B cell (primary cell): ENCODE data around the gene EHD1. TPM values are rescaled to one million over a fixed set of nuclear protein-coding genes. Genes with fewer than 3 reads are reported as not detected.

ENCODE experiments used
- ATAC-seq: fragments of 200-7000 bp; cut with Tn5 transposase; one replicate; pipeline ENCODE4 v1.10.0; 2021; ENCODE audit warnings: low read depth, mild to moderate bottlenecking, moderate number of reproducible peaks, moderate library complexity
- CTCF ChIA-PET: fragments of 350-600 bp; sonication (Branson Sonifier 250); formaldehyde crosslinking; loops from one replicate; lab custom pipeline; 2021; ENCODE audit warnings: antibody characterized with exemption, inconsistent platforms; lab: Charles Lee
- POLR2A ChIA-PET: fragments of 350-600 bp; sonication (Branson Sonifier 250); formaldehyde crosslinking; loops from one replicate; lab custom pipeline; 2021; ENCODE audit warnings: antibody characterized with exemption; lab: Charles Lee
- DNase-seq: peaks from one replicate; pipeline ENCODE4 v3.0.0; 2013
- H2AFZ ChIP-seq: 2 replicates; pipeline ENCODE4 v1.6.1; 2012; ENCODE audit warnings: mild to moderate bottlenecking, low read depth, low read length; ENCODE audit not compliant: insufficient read depth, poor library complexity, severe bottlenecking
- H3K27ac ChIP-seq, 2 donors: 1 replicate in 1 of 2; 2 replicates in 1 of 2; pipeline ENCODE4 v1.5.1; 2012 to 2013; ENCODE audit warnings: low read length in 2 of 2, mild to moderate bottlenecking in 2 of 2, moderate library complexity in 1 of 2
- H3K27me3 ChIP-seq, 4 experiments: fragments of 200-600 bp in 1 of 4; sonication (generic) in 1 of 4; replicated peaks in 1 of 4; 1 replicate in 2 of 4; 2 replicates in 2 of 4; pipeline versions ENCODE4 v1.6.1 to v1.7.0; 2013 to 2016; ENCODE audit warnings: low read length in 3 of 4, mild to moderate bottlenecking in 2 of 4, mixed read lengths in 1 of 4, moderate library complexity in 1 of 4; ENCODE audit not compliant: insufficient read depth in 4 of 4, control insufficient read depth in 3 of 4; ENCODE audit errors: control extremely low read depth in 1 of 4
- H3K36me3 ChIP-seq, 2 experiments: replicated peaks in 1 of 2; 1 replicate in 1 of 2; 2 replicates in 1 of 2; pipeline versions ENCODE4 v1.6.1 to v1.7.1; 2013; ENCODE audit warnings: low read length in 1 of 2; ENCODE audit not compliant: insufficient read depth in 2 of 2, control insufficient read depth in 1 of 2; ENCODE audit errors: control extremely low read depth in 1 of 2, extremely low read depth in 1 of 2
- H3K4me1 ChIP-seq, 2 donors: fragments of 200-600 bp in 1 of 2; sonication (generic) in 1 of 2; 1 replicate in 1 of 2; 2 replicates in 1 of 2; pipeline versions ENCODE4 v1.5.1 to v1.6.1; 2013 to 2017; ENCODE audit warnings: low read length in 2 of 2; ENCODE audit not compliant: control insufficient read depth in 2 of 2, insufficient read depth in 2 of 2
- H3K4me2 ChIP-seq: replicated peaks from 2 replicates; pipeline ENCODE3; 2012; ENCODE audit warnings: mild to moderate bottlenecking, low read depth, low read length; ENCODE audit not compliant: poor library complexity, severe bottlenecking
- H3K4me3 ChIP-seq, 5 experiments: fragments of 200-600 bp in 1 of 5; sonication (generic) in 1 of 5; 1 replicate in 3 of 5; 2 replicates in 2 of 5; pipeline versions ENCODE4 v1.5.1 to v1.7.0; 2011 to 2016; ENCODE audit warnings: low read length in 4 of 5, mild to moderate bottlenecking in 4 of 5, low read depth in 2 of 5, control low read depth in 1 of 5, moderate library complexity in 1 of 5; ENCODE audit not compliant: insufficient read depth in 1 of 5; ENCODE audit errors: control extremely low read depth in 1 of 5, extremely low read depth in 1 of 5
- H3K79me2 ChIP-seq: fragments of 200-600 bp; sonication (generic); one replicate; pipeline ENCODE4 v1.6.0; 2016; ENCODE audit warnings: low read length; ENCODE audit not compliant: control insufficient read depth, insufficient read depth
- H3K9ac ChIP-seq: fragments of 200-600 bp; sonication (generic); 2 replicates; pipeline ENCODE4 v1.6.1; 2017; ENCODE audit warnings: mild to moderate bottlenecking, low read length, moderate library complexity
- H3K9me3 ChIP-seq, 3 donors: one replicate each; pipeline versions ENCODE4 v1.6.1 to v1.7.1; 2013; ENCODE audit warnings: low read length in 2 of 3; ENCODE audit not compliant: control insufficient read depth in 2 of 3, insufficient read depth in 1 of 3; ENCODE audit errors: control extremely low read depth in 1 of 3
- H4K20me1 ChIP-seq: 2 replicates; pipeline ENCODE4 v1.6.0; 2012; ENCODE audit warnings: mild to moderate bottlenecking, low read length; ENCODE audit not compliant: insufficient read depth, control insufficient read depth, poor library complexity, severe bottlenecking
- H3K27ac Mint-ChIP-seq: one replicate; pipeline ENCODE4 v1.8.0; 2021; ENCODE audit warnings: mixed read lengths
- H3K27me3 Mint-ChIP-seq: one replicate; pipeline ENCODE4 v1.8.0; 2021; ENCODE audit warnings: mixed read lengths
- H3K4me1 Mint-ChIP-seq: one replicate; pipeline ENCODE4 v1.8.0; 2021; ENCODE audit warnings: mixed read lengths
- H3K4me3 Mint-ChIP-seq: one replicate; pipeline ENCODE4 v1.8.0; 2021; ENCODE audit warnings: mixed read lengths
- H3K9me3 Mint-ChIP-seq: one replicate; pipeline ENCODE4 v1.8.0; 2022; ENCODE audit warnings: mixed read lengths; ENCODE audit not compliant: insufficient read depth
- EZH2 ChIP-seq: IDR thresholded peaks from 2 replicates; pipeline ENCODE4 v1.6.1; 2012; ENCODE audit warnings: borderline replicate concordance, low read depth, mild to moderate bottlenecking, moderate library complexity, low read length; ENCODE audit not compliant: insufficient read depth, poor library complexity, severe bottlenecking
- WGBS: methylation state at CpG from one replicate; pipeline ENCODE4 v1.1.5; 2013; ENCODE audit warnings: missing lambda C conversion rate; ENCODE audit not compliant: insufficient coverage; 5-methylcytosine and 5-hydroxymethylcytosine counted together
- intact Hi-C: fragments of 100-400 bp; cut with micrococcal nuclease; formaldehyde crosslinking; loops from one replicate; pipeline ENCODE4 v1.10.0; 2022
- polyA plus RNA-seq: library from polyadenylated mRNA; depleted of rRNA; stranded (reverse); fragments of >200 nt; gene quantifications from 2 replicates; pipeline ENCODE4 v1.2.3, GENCODE V29; 2012
- total RNA-seq, 2 donors: library from RNA; stranded (reverse); fragments of 120-200 nt in 1 of 2; gene quantifications; 1 replicate in 1 of 2; 2 replicates in 1 of 2; pipeline versions ENCODE4 v1.2.3 to v1.2.4, GENCODE V29; 2013 to 2022
- TF ChIP-seq, protein P1 (sequence below): fragments of 200-600 bp; IDR thresholded peaks from one replicate; pipeline ENCODE4 v1.8.0; 2022; ENCODE audit warnings: antibody characterized with exemption, mild to moderate bottlenecking

Gene EHD1
- total and polyA plus RNA-seq, 2 donors (not counting 1 experiment from before 2014, with no cell fraction given), result 208 to 280 TPM

DNA sequence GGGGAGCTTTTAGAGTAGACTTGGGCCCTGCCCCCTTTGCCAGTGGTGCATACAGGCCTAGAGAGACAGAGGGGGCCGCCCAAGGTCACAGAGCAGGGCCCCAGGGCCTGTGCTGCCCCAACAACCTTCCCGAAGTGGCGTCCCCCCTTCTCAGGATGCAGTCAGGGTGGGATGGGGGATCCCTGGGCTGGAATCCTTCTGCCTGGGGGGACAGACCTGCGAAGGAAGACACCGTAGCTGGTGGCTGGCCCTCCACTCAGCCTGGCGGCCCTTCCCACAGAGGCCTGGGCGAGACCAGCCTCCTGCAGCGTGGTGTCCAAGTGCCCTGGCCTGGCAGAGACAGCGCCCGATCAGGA is 14.4 kb upstream of the EHD1 start:
- intact Hi-C loops, result no loop called here

DNA sequence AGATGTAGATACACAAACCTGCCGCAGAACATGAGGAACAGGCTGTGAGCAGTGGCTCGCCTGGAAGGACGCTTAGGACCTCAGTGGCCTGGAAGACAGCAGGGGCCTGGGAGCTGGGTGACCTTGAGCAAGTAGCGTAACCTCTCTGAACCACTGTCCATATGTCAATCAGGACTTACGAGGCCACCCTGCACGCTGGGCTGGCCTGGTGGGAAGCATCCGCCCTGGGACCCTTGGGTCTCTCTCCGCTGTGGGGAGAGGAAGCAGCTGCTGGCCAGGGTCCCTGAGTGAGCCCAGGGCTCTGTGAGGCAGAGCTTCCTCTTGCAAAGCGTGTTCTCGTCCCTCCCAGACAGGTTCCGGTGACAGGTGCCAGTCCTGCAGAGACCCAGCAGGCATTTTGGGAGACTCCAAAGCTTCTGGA is 14.0 kb upstream of the EHD1 start:
- peaks cover 36 to 47% of the 10 kb centered on the region in 2 donors for H3K4me1 ChIP-seq
- CTCF ChIA-PET, result interaction anchor here (0.7 to 30.2 kb wide), 9 partner anchors 8 to 149 kb away, joined by 3 to 1254 read pairs (median 6); partner anchors contain the start of genes BATF2, CDC42BPG and RASGRP2
- intact Hi-C loops, result no loop called here
- no peaks in the 10 kb centered on the region for H3K9me3 Mint-ChIP-seq
- H3K79me2 ChIP-seq, result peaks cover 11% of the 10 kb centered on the region
- H3K27ac ChIP-seq, result peak overlapping the region; percentile 25 to 51
- H3K9ac ChIP-seq, result no peak overlapping the region
- H3K4me1 Mint-ChIP-seq, result peaks cover 30% of the 10 kb centered on the region
- H3K4me3 ChIP-seq, result no peak overlapping the region
- no peaks in the 10 kb centered on the region for H4K20me1 ChIP-seq
- H3K27me3 ChIP-seq, result no peaks in the 10 kb centered on the region
- TF ChIP-seq EZH2, result no peak
- TF ChIP-seq, protein P1, sequence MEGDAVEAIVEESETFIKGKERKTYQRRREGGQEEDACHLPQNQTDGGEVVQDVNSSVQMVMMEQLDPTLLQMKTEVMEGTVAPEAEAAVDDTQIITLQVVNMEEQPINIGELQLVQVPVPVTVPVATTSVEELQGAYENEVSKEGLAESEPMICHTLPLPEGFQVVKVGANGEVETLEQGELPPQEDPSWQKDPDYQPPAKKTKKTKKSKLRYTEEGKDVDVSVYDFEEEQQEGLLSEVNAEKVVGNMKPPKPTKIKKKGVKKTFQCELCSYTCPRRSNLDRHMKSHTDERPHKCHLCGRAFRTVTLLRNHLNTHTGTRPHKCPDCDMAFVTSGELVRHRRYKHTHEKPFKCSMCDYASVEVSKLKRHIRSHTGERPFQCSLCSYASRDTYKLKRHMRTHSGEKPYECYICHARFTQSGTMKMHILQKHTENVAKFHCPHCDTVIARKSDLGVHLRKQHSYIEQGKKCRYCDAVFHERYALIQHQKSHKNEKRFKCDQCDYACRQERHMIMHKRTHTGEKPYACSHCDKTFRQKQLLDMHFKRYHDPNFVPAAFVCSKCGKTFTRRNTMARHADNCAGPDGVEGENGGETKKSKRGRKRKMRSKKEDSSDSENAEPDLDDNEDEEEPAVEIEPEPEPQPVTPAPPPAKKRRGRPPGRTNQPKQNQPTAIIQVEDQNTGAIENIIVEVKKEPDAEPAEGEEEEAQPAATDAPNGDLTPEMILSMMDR, result no peak
- H3K4me2 ChIP-seq, result peak overlapping the region; percentile 56
- no peak overlapping the region for H3K4me3 Mint-ChIP-seq
- H3K36me3 ChIP-seq, result peaks cover 0 to 9% of the 10 kb centered on the region in 2 experiments
- H3K27ac Mint-ChIP-seq, result peak overlapping the region; percentile 59
- peak overlapping the region; percentile 51 for H2AFZ ChIP-seq
- DNase-seq (no peak), ATAC-seq (no peak)
- POLR2A ChIA-PET, result interaction anchor here (0.8 to 6.9 kb wide), 3 partner anchors 12 to 45 kb away, joined by 3 to 39 read pairs (median 3); partner anchors contain the start of gene EHD1
- 45% methylated on average over 11 of the region's 11 CpGs for WGBS
- no peaks in the 10 kb centered on the region for H3K27me3 Mint-ChIP-seq
- no peaks in the 10 kb centered on the region for H3K9me3 ChIP-seq

More for the DNA sequence above, 14.4 kb upstream of the EHD1 start:
- CTCF ChIA-PET, result interaction anchor here (1.1 to 30.2 kb wide), 7 partner anchors 8 to 149 kb away, joined by 3 to 1254 read pairs (median 10); partner anchors contain the start of genes BATF2, CDC42BPG and RASGRP2
- POLR2A ChIA-PET, result interaction anchor here (0.8 to 6.9 kb wide), 3 partner anchors 13 to 45 kb away, joined by 3 to 39 read pairs (median 3); partner anchors contain the start of gene EHD1
- Histone ChIP-seq H3K4me2 (peak overlapping the region; percentile 56), H3K4me3 (no peak overlapping the region), H4K20me1 (no peaks in the 10 kb centered on the region), H3K9ac (no peak overlapping the region), H3K27me3 (no peaks in the 10 kb centered on the region), H3K4me1 (peaks cover 33 to 43% of the 10 kb centered on the region in 2 donors), H3K79me2 (peaks cover 11% of the 10 kb centered on the region), H3K27ac (peak overlapping the region; percentile 25 to 51), H3K36me3 (peaks cover 0 to 13% of the 10 kb centered on the region in 2 experiments), H2AFZ (peak overlapping the region; percentile 51), H3K9me3 (no peaks in the 10 kb centered on the region)
- Mint-ChIP-seq H3K4me3 (no peak overlapping the region), H3K9me3 (no peaks in the 10 kb centered on the region), H3K4me1 (peaks cover 27% of the 10 kb centered on the region), H3K27ac (peak overlapping the region; percentile 59), H3K27me3 (no peaks in the 10 kb centered on the region)
- DNase-seq, result no peak
- 96% methylated on average over 10 of the region's 10 CpGs for WGBS
- TF ChIP-seq, protein P1, result no peak
- TF ChIP-seq EZH2, result no peak
- no peak for ATAC-seq
